Retina (tissue), 1 donor: ENCODE data around the gene NAT9.
A peak's percentile ranks its signal among the peaks of the same experiment; 100 is the strongest.

Experiments used
- DNase-seq: peaks from one replicate; pipeline ENCODE4 v3.0.0-alpha.2; 2016

The NAT9 gene

GRCh38 chr17:74759941-74760340 lies 16.2 kb downstream of the NAT9 start:
- DNase-seq, result no peak

DNA sequence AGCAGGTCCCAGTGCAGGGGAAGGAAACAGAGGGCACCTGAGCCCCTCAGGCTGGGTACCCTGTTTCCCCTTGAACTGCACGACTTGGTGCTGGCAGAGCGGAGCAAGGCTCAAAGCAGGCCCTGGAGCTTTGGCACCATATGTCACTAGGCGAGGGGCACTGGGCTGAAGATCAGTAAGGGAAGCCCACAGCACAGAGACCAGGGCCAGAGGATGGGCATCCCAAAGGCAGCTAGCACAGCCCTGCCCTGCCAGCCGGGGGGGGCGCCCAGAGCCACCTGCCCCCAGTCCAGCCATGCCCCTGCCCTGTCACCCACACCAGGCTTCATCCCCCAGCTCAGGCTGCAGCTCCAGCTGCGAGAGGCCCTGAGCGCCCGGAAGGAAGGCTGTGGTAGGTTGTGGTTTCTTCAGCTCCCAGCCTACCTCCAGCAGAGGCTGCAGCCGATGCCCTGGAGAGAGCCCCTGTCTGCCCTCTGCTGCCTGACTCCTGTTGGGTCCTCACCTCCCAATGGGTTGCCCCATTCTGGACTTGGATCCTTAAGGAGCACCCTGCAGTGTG lies 16.8 kb downstream of the NAT9 start:
- no peak for DNase-seq

DNA sequence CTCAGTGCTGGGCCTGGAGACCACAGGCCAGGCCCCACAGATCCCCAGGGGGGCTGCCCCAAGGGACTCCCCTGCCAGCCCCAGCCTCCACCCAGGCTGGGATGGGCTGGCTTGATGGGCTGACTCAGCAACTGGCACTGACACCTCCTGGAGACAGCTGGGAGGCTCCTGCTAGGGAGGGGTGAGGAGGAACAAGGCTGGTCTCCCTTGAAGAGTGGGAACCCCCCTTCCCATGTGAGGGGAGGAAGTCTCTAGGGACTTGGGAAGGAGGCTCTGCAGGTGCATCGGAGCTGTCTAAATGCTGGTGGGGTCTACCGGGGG lies 17.3 kb downstream of the NAT9 start:
- no peak for DNase-seq

GRCh38 chr17:74757931-74758847 lies 18.0 kb downstream of the NAT9 start:
- DNase-seq, result no peak

- DNase-seq, result no peak
These were observed 18.6 kb downstream of the NAT9 start for GRCh38 chr17:74757502-74757901.

- no peak for DNase-seq
These were observed 19.3 kb downstream of the NAT9 start for GRCh38 chr17:74756891-74757290.

DNA sequence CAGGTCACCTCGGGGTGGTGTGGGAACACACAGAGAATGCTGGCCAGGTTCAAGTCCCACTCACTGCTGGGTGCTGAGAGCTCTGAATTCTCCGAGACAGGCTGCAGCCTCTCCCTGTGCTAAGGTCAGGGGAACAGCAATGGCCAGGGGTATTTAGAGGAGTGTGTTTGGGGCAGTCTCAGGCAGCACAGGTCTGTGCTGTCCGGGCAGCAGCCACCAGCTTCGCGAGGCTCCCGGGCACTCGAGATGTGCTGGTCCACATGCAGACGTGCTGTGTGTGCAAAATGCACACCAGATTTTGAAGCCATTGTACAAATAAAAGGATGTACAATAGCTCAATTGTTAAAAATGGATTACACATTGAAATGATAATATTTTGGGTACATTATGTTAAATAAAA lies 20.6 kb downstream of the NAT9 start:
- DNase-seq, result no peak

- no peak for DNase-seq
These were observed 21.3 kb downstream of the NAT9 start for GRCh38 chr17:74754832-74755231.

- no peak for DNase-seq
These were observed 23.2 kb downstream of the NAT9 start for GRCh38 chr17:74752822-74753401.

- no peak for DNase-seq
These were observed 23.7 kb downstream of the NAT9 start for GRCh38 chr17:74752415-74752814.

DNA sequence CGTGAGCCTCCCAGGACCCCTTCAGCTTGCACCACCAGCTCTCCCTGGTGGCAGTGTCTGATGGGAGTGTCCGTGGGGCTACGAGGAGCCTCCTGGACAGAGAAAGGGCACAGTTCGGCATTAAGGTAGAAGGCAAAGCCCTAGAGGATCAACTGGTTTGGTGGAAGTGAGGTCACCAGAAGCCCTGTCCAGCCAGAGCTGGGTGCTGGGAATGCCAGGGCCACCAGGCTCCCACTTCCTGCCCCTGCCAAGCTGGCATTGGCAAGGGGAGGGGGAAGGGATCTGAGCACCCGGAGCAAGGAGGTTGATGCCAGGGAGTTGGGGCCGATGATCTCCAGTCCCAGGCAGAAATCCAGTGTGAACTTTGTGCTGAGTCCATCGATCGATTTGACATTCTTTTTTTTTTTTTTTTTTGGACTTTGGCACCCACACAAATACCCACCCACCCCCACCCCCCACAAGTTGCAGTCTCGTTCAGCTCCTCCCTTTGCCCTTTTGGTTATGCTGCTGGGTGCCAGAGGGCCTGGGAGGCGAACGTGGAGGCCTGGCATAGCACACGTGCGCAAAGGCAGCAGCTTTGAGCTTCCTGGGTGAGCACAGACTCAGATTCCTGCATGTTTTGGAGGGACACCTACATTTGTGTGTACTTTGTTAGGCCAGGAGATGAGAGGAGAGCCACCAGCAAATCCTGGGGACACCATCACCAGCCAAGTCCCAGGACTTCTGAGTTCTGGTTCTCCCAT lies 25.6 kb downstream of the NAT9 start:
- no peak for DNase-seq

GRCh38 chr17:74750039-74750326 lies 26.2 kb downstream of the NAT9 start:
- DNase-seq, result no peak

DNA sequence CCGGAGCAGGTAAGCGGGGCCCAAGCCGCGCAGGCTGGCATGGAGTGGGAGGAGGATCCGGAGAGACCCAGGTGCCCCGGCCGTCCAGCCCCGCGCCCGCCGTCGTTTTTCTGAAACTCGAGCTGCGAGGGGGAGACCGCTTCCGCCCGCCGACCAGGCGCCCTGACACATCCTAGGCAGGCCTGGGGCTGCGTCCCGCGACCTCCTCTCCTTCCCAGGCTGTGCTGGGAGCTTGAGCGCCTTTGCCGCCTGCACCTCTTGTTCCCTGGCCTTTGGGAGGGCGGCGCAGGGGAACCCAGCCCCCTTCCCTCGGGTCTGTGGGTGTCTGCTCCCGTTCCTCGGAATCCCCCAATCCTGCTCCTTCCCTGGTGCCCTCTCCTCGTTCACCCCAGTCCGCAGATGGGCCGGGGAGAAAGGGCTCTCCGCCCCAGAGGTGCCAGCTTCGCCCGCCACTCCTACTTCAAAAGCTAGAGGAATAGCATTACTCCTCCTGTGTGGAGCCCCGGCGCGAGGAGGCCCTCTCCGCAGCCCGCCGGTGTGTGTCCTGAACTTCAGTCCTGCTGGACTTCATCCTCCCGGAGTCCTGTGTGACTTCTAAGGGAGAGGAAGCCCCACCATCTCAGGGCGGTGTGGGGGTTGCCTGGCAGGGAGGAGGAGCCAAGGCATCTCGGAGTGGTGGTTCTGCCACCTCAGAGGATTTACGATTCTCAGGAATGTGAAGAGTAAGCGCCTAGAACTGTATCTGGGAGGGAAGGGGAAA lies 26.7 kb downstream of the NAT9 start:
- peak; percentile 52 for DNase-seq

GRCh38 chr17:74748529-74749278 lies 27.4 kb downstream of the NAT9 start, which contains the start of gene NHERF1:
Gene NHERF1, plus strand, starts transcription at chr17:74748628. Its CDS starts 219 bp downstream, at chr17:74748847.
- DNase-seq, result peak; percentile 92

GRCh38 chr17:74748279-74748528 lies 27.9 kb downstream of the NAT9 start:
- no peak for DNase-seq

- no peak for DNase-seq
These were observed 29.2 kb downstream of the NAT9 start for GRCh38 chr17:74746922-74747321.

GRCh38 chr17:74746376-74746775 lies 29.8 kb downstream of the NAT9 start:
- no peak for DNase-seq

- DNase-seq, result no peak
These were observed 30.5 kb downstream of the NAT9 start for GRCh38 chr17:74745548-74746177.

DNA sequence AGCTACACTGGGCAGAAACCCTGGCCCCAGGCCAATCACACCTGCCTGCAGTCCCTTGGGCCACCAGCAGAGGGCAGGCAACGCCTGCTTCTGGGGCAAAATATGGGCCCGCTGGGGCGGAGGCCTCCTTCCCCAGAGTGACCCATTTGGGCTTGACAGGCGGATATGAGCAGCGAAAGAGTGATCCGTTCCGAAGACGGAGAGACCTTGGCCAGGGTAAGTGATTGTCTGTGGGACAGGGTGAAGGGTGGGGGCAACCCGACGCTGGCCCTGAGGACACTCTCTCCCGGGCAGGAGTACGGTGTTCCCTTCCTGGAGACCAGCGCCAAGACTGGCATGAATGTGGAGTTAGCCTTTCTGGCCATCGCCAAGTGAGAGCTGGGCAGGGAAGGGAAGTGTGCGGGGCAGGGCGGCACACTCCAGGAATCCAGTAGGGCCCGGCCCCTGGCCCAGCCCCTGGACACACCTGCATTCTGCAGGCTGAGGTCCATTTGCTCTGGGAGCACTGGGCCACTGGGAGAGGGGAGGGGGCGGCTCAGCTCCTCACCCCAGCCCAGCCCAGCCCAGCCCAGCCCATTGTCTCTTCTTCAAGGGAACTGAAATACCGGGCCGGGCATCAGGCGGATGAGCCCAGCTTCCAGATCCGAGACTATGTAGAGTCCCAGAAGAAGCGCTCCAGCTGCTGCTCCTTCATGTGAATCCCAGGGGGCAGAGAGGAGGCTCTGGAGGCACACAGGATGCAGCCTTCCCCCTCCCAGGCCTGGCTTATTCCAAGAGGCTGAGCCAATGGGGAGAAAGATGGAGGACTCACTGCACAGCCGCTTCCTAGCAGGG lies 31.2 kb downstream of the NAT9 start:
- peak; percentile 87 for DNase-seq

DNA sequence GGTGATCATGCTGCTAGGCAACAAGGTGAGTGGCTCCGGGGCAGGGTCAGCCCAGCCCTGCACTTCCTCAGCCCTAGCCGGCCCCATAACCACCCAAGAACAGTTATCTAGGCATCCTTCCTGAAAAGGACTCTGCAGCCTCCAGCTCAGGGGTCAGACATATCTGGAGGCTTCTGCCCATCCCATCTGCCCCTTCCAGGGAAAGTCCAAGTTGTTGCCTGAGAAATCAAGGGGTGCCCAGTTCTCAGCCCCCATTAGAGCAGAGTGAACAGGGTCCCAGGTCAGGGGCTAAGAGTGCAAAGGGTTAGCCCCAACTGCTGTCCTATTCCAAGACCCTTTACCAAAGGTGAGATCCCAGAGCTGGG lies 31.8 kb downstream of the NAT9 start:
- DNase-seq, result no peak

GRCh38 chr17:74743755-74744154 lies 32.4 kb downstream of the NAT9 start:
- DNase-seq, result no peak
